K562 (cell line): ENCODE data around the gene NCOA1. TPM values are rescaled to one million over a fixed set of nuclear protein-coding genes. Genes with fewer than 3 reads are reported as not detected.

Source experiments
- C11orf30 ChIP-seq: fragments of 450-650 bp; IDR thresholded peaks from 2 replicates; pipeline ENCODE4 v1.6.1; 2016; ENCODE audit warnings: low read depth, mild to moderate bottlenecking
- CREM ChIP-seq: IDR thresholded peaks from 2 replicates; pipeline ENCODE4 v1.6.1; 2014; ENCODE audit warnings: antibody characterized with exemption, low read depth
- EHMT2 ChIP-seq: fragments of 450-650 bp; IDR thresholded peaks from 2 replicates; pipeline ENCODE4 v1.6.1; 2018; ENCODE audit warnings: antibody characterized with exemption
- KHSRP ChIP-seq: fragments of 450-650 bp; IDR thresholded peaks from 2 replicates; pipeline ENCODE4 v1.6.1; 2017
- MAFF ChIP-seq: IDR thresholded peaks from 2 replicates; pipeline ENCODE4 v1.6.1; 2012; ENCODE audit warnings: low read length, improper control_type of control experiment
- MAFG ChIP-seq: fragments of 450-650 bp; conservative IDR thresholded peaks from 2 replicates; pipeline ENCODE4 v1.6.1; 2016; ENCODE audit warnings: missing genetic modification characterization, missing compliant biosample characterization
- MAFK ChIP-seq: IDR thresholded peaks from 2 replicates; pipeline ENCODE4 v1.6.1; 2011; ENCODE audit warnings: low read length, improper control_type of control experiment
- MCM3 ChIP-seq: fragments of 450-650 bp; IDR thresholded peaks from 2 replicates; pipeline ENCODE4 v1.6.1; 2016
- MYC ChIP-seq, 2 experiments: fragments of 250-450 bp in 1 of 2; sonication (Bioruptor Pico) in 1 of 2; IDR thresholded peaks; 2 replicates each; pipeline versions ENCODE4 v1.5.1 to v1.6.1; 2012 to 2021; ENCODE audit warnings: low read depth in 2 of 2, borderline replicate concordance in 1 of 2, improper control_type of control experiment in 1 of 2, low read length in 1 of 2, mild to moderate bottlenecking in 1 of 2, moderate library complexity in 1 of 2
- POLR2B ChIP-seq: fragments of 450-650 bp; IDR thresholded peaks from 2 replicates; pipeline ENCODE4 v1.6.1; 2018; ENCODE audit warnings: low read depth; ENCODE audit not compliant: partially characterized antibody
- PURB ChIP-seq: sonication (generic); formaldehyde crosslinking; IDR thresholded peaks from 2 replicates; pipeline ENCODE4 v1.9.0; 2021; ENCODE audit warnings: low read depth, mild to moderate bottlenecking, missing genetic modification reagents
- SAFB2 ChIP-seq: fragments of 200-400 bp; formaldehyde crosslinking; IDR thresholded peaks from 2 replicates; pipeline ENCODE4 v1.6.1; 2018; ENCODE audit warnings: borderline replicate concordance, low read length, low read depth, moderate library complexity; ENCODE audit not compliant: severe bottlenecking
- SAP30 ChIP-seq: fragments of 200-600 bp; sonication (generic); IDR thresholded peaks from 2 replicates; pipeline ENCODE4 v1.6.1; 2012; ENCODE audit warnings: borderline replicate concordance, low read depth, mild to moderate bottlenecking, moderate library complexity, low read length, control low read depth, inconsistent platforms; ENCODE audit not compliant: insufficient read depth, poor library complexity, severe bottlenecking
- TCFL5 ChIP-seq: fragments of 250-450 bp; sonication (Bioruptor Pico); conservative IDR thresholded peaks from 2 replicates; pipeline ENCODE4 v1.6.1; 2021; ENCODE audit warnings: mild to moderate bottlenecking, moderate library complexity, matching md5 sums
- WHSC1 ChIP-seq: IDR thresholded peaks from one replicate; pipeline ENCODE4 v1.6.1; 2012; ENCODE audit warnings: low read length, control low read depth, inconsistent platforms
- YY1 ChIP-seq, 3 experiments: IDR thresholded peaks; 2 replicates each; pipeline ENCODE4 v1.6.1; 2011; ENCODE audit warnings: low read length in 2 of 3, mild to moderate bottlenecking in 2 of 3, moderate library complexity in 2 of 3, borderline replicate concordance in 1 of 3, control low read depth in 1 of 3, low read depth in 1 of 3; ENCODE audit not compliant: insufficient read depth in 3 of 3, insufficient replicate concordance in 2 of 3, control insufficient read depth in 1 of 3, insufficient read length in 1 of 3; ENCODE audit errors: extremely low read depth in 1 of 3
- ZNF165 ChIP-seq: fragments of 250-450 bp; sonication (Bioruptor Pico); IDR thresholded peaks from 2 replicates; pipeline ENCODE4 v1.4.0; 2020; ENCODE audit warnings: borderline replicate concordance
- ZNF175 ChIP-seq: fragments of 200-800 bp; sonication (Bioruptor generic); IDR thresholded peaks from 2 replicates; pipeline ENCODE4 v1.6.1; 2016; ENCODE audit warnings: low read depth, mild to moderate bottlenecking, missing genetic modification characterization, missing compliant biosample characterization
- ZNF212 ChIP-seq: fragments of 450-650 bp; formaldehyde crosslinking; IDR thresholded peaks from 2 replicates; pipeline ENCODE4 v1.4.0; 2020; ENCODE audit warnings: mild to moderate bottlenecking
- ZNF263 ChIP-seq: sonication (generic); formaldehyde crosslinking; IDR thresholded peaks from 2 replicates; pipeline ENCODE4 v1.8.0; 2022; ENCODE audit warnings: mild to moderate bottlenecking, missing genetic modification reagents, borderline replicate concordance
- ZNF316 ChIP-seq: fragments of 450-650 bp; IDR thresholded peaks from 2 replicates; pipeline ENCODE4 v1.6.1; 2016
- polyA plus RNA-seq, 8 experiments: library from polyadenylated mRNA; depleted of rRNA in 4 of 8; stranded (reverse) in 5 of 8; unstranded in 3 of 8; fragments of >200 nt; fragmentation: Nextera tagmentation in 2 of 8; fragmentation: Illumina TruSeq in 1 of 8; extraction: Ambion mirVana in 2 of 8; extraction: Trizol in 1 of 8; gene quantifications; 2 replicates each; pipeline versions ENCODE4 v1.2.1 to v1.2.3, GENCODE V29; 2011 to 2014; ENCODE audit warnings: inconsistent platforms in 1 of 8, missing spikeins in 1 of 8
- total RNA-seq, 7 experiments: library from RNA; depleted of rRNA in 6 of 7; stranded (reverse); fragments of >200 nt in 6 of 7; fragmentation: Illumina TruSeq in 2 of 7; extraction: Trizol in 2 of 7; gene quantifications; 2 replicates each; pipeline versions ENCODE4 v1.2.1 to v1.2.3, GENCODE V29; 2011 to 2021; ENCODE audit warnings: low replicate concordance in 1 of 7
- TF ChIP-seq, protein P1 (sequence below), 3 experiments: IDR thresholded peaks in 2 of 3; conservative IDR thresholded peaks in 1 of 3; 2 replicates each; pipeline ENCODE4 v1.5.1; 2011 to 2012; ENCODE audit warnings: low read length in 3 of 3, mild to moderate bottlenecking in 3 of 3, control low read depth in 2 of 3, improper control_type of control experiment in 1 of 3, inconsistent platforms in 1 of 3, low read depth in 1 of 3, mixed read lengths in 1 of 3, moderate library complexity in 1 of 3; ENCODE audit not compliant: insufficient read depth in 2 of 3
- TF ChIP-seq, protein P2 (sequence below): fragments of 250-450 bp; sonication (Bioruptor Pico); IDR thresholded peaks from 2 replicates; pipeline ENCODE4 v1.4.0; 2020; ENCODE audit warnings: mild to moderate bottlenecking, moderate library complexity

NCOA1 gene
- total and polyA plus RNA-seq, 9 of the 15 experiments (the other 6 are each of a cell fraction or from before 2014, with no cell fraction given): 4.9 to 25.7 (median 17.0) TPM

GRCh38 chr2:24494410-24494809 is 3.4 kb downstream of the NCOA1 start (continued):
- TF ChIP-seq SAP30 (no peak), MCM3 (no peak), POLR2B (no peak), WHSC1 (no peak), YY1 (IDR thresholded peaks at IDR 0.05; ENCODE audit: borderline replicate concordance in 1 of 3, control insufficient read depth in 1 of 3, extremely low read depth in 1 of 3, insufficient read depth in 3 of 3, insufficient read length in 1 of 3, insufficient replicate concordance in 2 of 3, low read depth in 1 of 3, low read length in 2 of 3) (peak in 1 of 3 experiments; percentile 24), ZNF212 (CRISPR knock-in tag) (no peak), PURB (CRISPR knock-in tag) (no peak), SAFB2 (no peak), KHSRP (no peak), MAFF (no peak), ZNF175 (no peak), C11orf30 (peak; percentile 55; the same call in 1 of the 2 replicates), MAFG (tag) (no peak), ZNF263 (CRISPR knock-in tag) (no peak), MAFK (0 out of 2 replicates have a peak, but pooled peaks have one; percentile 2), EHMT2 (0 out of 2 replicates have a peak, but pooled peaks have one; percentile 12), TCFL5 (CRISPR knock-in tag) (no peak), ZNF316 (peak; percentile 65; the same call in 1 of the 2 replicates), ZNF165 (no peak), MYC (IDR thresholded peaks at IDR 0.05; ENCODE audit: low read depth, low read length) (0 out of 2 replicates have a peak, but pooled peaks have one; percentile 9), MYC (CRISPR knock-in tag; IDR thresholded peaks at IDR 0.05; ENCODE audit: borderline replicate concordance, low read depth) (no peak), CREM (no peak)
- TF ChIP-seq, protein P1, sequence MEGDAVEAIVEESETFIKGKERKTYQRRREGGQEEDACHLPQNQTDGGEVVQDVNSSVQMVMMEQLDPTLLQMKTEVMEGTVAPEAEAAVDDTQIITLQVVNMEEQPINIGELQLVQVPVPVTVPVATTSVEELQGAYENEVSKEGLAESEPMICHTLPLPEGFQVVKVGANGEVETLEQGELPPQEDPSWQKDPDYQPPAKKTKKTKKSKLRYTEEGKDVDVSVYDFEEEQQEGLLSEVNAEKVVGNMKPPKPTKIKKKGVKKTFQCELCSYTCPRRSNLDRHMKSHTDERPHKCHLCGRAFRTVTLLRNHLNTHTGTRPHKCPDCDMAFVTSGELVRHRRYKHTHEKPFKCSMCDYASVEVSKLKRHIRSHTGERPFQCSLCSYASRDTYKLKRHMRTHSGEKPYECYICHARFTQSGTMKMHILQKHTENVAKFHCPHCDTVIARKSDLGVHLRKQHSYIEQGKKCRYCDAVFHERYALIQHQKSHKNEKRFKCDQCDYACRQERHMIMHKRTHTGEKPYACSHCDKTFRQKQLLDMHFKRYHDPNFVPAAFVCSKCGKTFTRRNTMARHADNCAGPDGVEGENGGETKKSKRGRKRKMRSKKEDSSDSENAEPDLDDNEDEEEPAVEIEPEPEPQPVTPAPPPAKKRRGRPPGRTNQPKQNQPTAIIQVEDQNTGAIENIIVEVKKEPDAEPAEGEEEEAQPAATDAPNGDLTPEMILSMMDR (IDR thresholded peaks at IDR 0.05 in 2 of 3, conservative IDR thresholded peaks at IDR 0.05 in 1 of 3; ENCODE audit: insufficient read depth in 2 of 3, low read depth in 1 of 3, low read length in 3 of 3): no peak
- TF ChIP-seq, protein P2, sequence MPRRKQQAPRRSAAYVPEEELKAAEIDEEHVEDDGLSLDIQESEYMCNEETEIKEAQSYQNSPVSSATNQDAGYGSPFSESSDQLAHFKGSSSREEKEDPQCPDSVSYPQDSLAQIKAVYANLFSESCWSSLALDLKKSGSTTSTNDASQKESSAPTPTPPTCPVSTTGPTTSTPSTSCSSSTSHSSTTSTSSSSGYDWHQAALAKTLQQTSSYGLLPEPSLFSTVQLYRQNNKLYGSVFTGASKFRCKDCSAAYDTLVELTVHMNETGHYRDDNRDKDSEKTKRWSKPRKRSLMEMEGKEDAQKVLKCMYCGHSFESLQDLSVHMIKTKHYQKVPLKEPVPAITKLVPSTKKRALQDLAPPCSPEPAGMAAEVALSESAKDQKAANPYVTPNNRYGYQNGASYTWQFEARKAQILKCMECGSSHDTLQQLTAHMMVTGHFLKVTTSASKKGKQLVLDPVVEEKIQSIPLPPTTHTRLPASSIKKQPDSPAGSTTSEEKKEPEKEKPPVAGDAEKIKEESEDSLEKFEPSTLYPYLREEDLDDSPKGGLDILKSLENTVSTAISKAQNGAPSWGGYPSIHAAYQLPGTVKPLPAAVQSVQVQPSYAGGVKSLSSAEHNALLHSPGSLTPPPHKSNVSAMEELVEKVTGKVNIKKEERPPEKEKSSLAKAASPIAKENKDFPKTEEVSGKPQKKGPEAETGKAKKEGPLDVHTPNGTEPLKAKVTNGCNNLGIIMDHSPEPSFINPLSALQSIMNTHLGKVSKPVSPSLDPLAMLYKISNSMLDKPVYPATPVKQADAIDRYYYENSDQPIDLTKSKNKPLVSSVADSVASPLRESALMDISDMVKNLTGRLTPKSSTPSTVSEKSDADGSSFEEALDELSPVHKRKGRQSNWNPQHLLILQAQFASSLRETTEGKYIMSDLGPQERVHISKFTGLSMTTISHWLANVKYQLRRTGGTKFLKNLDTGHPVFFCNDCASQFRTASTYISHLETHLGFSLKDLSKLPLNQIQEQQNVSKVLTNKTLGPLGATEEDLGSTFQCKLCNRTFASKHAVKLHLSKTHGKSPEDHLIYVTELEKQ (CRISPR knock-in tag): no peak
